GM18505 (cell line): ENCODE measurements around the gene FAM83B.

Source experiments
- ATAC-seq: cut with Tn5 transposase; IDR thresholded peaks from one replicate; pipeline ENCODE4 v1.9.1; 2021; ENCODE audit not compliant: unreplicated experiment
- POLR2A ChIP-seq: IDR thresholded peaks from 4 replicates; pipeline ENCODE4 v1.6.1; 2011; ENCODE audit warnings: borderline replicate concordance; ENCODE audit not compliant: insufficient read depth, insufficient read length; ENCODE audit errors: extremely low read depth

Gene FAM83B

DNA sequence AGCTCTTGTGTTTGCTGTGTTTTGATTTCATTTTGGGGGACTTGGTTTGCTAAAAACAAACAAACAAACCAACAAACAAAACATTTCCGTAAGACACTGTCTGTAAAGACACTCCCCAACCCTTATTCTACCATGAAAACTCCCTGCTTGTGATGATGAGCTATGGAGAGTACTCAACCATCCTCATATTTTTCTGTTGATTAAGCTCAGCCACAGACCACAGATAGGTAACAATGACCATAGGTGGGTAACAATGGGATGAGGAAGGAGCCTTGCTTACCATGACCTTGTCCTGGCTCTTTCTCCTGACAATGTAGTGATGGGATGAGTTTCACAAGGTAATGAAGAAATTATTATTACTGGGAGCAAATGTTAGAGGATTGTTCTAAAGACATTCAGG, 11.4 kb upstream of the FAM83B start:
- no peak for TF ChIP-seq POLR2A
- ATAC-seq, result no peak

DNA sequence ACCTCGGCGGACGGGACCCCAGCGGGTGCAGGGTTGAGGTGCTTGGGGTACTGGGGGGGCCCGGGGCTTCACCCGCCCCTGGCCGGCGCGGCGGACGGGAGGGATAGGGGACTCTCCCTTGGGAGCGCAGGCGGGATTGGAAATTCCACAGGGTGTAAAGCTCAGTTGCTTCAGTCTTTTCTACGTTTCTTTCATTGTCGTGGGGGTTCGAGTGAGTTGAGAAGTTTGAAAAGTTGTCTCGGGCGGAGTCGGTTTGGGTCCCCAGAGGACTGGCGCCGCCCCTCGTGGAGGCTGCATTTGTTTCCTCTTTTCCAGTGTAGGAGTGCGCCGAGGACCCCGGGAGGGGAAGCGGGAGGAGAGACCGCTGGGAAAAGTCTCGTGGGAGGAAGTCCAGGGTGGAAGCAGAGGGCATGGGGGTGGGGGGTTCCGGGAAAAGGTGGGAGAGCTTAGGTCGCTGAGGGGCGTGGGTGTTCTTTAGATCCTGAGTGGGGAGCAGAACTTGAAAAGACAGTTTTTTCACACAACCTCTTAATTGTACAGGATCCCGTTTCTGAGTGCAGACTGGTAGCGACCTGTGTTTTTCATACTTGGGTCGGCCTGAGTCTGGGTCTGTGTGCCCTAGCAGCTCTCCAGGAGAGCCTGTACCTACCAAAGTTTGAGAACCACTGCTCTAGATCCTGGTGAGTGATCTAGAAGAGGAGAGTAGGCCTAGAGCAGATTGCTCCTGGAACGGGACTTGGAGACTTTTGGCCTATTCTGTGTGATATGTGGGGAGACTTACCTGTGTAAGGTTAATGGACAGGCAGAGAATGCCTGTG, 495 bp downstream of the FAM83B start:
- no peak for TF ChIP-seq POLR2A

DNA sequence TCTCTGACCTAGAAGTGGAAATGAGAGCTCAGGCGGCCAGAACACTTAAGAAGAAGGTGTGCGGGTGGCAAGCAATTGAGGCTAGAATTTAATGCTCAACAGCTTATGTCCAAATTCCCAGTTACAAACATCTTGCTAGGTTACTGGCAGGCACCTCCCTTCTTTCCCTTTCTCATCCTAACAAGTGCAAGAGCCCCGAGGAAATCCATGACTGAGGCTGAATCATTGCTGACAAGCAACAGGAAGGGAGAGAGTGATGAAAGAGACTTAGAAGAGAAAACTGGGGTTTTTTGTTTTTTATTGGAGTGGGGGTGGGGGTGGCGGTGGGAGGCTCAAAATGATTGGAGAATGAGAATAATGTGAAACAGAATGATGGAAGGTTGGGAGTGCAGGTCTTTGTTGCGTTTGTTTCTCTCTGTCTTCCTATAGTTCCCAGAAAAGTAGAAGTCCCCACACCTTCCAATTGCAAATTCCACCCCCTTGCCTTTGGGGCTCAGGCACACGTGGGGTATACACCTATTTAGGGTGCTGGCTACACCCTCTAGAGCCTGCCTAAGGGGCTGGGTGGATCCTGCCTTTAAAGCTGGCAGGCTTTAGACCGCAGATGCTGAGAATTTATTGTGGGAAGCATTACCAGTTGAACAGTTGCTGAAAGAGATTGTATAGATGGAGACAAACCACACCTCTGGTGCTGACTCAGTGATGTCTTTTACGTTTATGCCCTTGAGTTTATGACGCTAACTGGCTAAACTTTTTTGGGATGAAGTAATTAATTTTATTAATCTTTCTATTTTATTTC, 1.4 kb downstream of the FAM83B start:
- TF ChIP-seq POLR2A, result no peak
- no peak for ATAC-seq

More for the DNA sequence above, 495 bp downstream of the FAM83B start:
- ATAC-seq, result no peak

DNA sequence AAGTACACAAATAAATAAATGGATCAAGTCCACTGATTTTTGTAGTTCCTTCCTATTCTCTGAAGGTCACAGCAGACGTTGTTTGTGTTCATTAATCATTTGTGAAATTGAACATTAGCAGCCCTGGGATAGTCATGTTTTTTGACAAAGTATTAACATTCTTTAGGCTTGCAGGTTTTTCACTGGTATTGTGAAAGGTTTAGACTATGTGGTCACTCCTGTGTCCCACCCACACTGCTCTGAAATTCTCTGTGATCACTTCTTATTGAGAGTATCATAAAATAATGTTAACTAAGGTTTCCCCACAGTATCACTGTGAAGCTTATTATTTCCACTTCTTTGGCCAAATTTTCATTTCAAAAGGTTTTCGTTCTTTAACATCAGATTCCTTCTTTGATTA, 3.5 kb downstream of the FAM83B start:
- ATAC-seq, result no peak
- TF ChIP-seq POLR2A, result no peak

DNA sequence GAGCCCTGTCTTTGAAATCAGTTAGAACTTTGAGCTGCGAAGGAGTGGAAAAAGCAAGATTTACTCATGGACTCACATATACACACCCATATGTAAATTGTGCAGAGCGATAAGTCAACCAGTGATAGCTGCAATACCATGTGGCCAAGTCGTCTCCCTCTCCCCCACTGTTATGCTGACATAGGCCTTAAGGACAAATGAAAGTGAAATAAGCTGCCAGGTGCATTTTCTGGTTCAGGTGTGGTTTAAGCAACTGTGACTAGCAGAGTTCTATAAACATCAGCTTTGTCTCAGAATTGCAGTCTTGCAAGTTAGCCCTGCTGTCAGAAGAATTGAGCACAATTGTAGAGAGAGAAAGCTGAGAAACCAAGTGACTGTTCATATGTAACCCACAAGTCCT, 9.6 kb downstream of the FAM83B start:
- ATAC-seq, result no peak
- no peak for TF ChIP-seq POLR2A

DNA sequence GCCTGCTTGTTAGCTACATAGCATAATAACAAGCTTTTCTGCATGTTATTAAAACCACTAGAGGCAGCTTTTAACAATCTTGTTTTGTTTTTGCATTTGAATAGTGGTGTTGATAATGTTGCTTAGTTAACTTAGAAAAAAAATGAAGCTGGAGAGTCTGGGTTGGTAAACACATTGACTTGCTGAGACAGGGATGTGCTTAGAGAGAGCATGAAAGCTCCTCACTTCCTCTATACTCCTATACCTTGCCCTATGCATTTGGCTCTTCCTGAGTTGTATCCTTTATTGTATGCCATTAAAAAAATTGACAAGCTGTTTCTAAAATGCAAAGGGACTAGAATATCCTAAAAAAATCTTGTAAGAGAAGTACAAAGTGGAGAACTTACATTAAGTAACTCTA, 13.6 kb downstream of the FAM83B start:
- no peak for ATAC-seq

DNA sequence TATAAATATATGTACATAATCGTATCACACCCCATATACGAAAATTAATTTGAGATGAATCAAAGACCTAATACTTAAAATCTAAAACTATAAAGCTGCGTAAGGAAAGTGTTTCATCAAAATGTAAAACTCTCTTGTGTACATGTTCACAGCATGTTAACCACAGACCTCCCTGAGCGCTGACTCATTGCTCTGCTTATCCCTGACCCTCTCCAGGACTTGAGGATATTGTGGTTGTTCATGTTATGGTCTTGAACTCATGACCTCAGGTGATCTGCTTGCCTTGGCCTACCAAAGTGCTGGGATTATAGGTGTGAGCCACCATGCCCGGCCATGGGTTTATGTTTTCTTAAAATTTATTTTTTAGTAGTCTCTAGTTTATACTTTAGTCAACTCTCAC, 14.2 kb downstream of the FAM83B start:
- TF ChIP-seq POLR2A, result no peak
- no peak for ATAC-seq

More for the DNA sequence above, 13.6 kb downstream of the FAM83B start:
- no peak for TF ChIP-seq POLR2A

DNA sequence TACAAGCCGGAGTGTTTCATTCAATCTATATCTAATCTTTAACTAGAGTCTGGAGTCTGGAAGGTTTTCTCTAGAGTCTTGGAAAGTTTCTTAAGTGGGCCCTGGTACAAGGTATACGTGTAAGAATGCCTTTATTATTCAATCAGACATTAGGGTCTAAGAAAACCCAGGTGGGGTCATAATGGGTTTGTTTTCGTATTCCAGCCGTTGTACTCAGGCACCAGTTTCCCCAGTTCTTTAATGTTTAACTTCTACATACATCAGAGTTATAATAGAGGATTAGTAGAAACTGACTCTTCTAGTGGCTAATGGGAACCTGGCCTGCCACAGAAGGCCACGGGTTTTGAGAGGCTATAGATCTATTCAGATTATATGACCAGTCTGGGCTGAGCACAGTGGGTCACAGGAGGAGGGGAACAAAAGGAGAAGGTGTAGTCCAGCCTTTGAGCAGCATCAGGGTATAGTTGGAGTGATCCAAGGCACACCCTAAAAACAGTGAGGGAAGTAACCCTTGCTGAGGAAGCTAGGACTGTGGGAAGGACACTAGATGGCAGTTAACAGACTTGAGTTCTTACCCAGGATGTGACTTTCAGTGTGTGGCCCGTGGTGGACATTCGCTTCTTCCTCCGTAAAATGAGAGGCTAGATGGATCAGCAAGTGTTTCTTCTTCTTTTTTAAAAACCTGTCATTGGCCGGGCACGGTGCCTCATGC, 15.5 kb downstream of the FAM83B start:
- ATAC-seq, result no peak
- no peak for TF ChIP-seq POLR2A

DNA sequence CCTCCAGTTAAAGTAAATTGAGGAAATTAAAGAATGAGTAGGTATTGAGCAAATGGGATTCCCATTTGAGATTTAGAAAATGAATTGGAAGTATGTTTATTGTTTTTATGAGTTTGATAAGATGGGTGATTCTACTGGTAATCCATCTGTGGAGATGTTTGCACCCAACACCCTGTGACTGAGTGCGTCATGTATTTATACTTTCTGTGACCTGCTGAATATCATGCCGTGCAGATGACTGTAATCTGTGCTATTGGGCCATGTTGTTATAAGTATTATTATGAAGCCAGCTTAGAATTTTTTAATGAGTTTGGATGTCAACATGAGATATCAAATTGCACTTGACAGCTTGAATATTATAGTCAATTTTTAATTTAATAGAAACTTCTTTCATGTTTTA, 17.7 kb downstream of the FAM83B start:
- no peak for TF ChIP-seq POLR2A
- ATAC-seq, result no peak

DNA sequence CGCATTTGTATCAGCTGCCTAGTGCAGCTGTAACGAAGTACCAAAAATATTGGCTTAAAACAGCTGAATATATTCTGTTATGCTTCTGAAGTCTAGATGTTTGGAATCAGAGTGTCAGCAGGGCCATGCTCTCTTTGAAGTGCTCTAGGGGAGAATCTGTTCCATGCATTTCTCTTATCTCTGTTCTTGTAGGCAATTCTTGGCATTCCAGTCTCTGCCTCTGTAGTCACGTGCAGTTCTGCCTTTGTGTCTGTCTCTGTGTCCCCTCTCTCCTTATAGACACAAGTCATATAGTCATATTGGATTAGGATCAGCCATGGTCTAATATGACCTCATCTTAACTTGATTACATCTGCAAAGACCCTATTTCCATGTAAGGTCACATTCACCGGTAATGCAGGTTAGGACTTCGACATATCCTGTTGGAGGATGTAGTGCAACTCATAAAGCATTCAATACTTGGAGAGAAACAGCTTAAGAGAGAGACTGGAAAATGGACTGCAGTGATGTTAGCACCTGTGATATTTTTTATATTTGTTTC, 18.6 kb downstream of the FAM83B start:
- ATAC-seq, result no peak
- TF ChIP-seq POLR2A, result no peak

DNA sequence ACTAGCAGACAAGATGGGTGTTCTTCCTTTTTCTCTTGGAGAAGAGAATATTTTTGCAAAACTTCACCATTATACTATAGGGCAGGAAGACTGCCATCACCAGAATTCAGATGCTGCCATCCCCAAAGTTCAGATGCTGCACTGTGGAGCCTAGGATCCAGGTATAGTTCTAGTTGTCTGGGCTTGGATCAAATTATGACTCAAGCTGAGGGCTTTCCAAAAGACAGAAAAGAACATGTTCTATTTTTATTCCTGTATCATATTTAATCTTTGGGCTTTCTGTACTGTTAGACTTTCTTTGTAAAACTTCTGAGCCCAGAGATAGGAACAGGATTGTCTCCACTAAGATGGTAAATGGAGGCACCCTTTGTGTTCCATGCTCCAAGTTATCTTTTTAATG, 22.0 kb downstream of the FAM83B start:
- no peak for TF ChIP-seq POLR2A
- ATAC-seq, result no peak

DNA sequence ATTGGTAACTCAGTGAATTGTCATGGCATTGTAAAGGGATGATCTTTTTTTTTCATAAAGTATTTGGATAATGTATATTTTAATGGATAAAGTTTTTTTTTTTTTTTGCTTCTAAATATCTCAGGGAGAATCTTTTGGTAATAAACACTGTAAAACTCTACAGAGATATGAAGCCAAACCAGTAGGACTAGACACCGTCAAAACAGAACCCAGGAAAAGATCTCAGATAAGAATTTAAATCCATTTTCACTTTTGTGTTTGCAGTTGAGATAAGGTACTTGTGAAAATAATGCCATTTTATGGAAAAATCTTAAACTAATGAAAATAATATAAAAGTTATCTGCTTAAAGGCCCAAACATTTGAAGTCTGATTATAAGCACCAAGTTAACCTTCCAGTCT, 27.0 kb downstream of the FAM83B start:
- TF ChIP-seq POLR2A, result no peak
- ATAC-seq, result no peak
